Measurements from ENCODE around the gene UBASH3B.

UBASH3B gene

GRCh38 chr11:122803716-122804115 is 148.2 kb downstream of the UBASH3B start:
- no peak for DNase-seq (ENCODE audit: extremely low read depth, low read depth)
- no peak for TF ChIP-seq CTCF (IDR thresholded peaks at IDR 0.05; ENCODE audit: low read depth, low read length)

- no peak for TF ChIP-seq CTCF (IDR thresholded peaks at IDR 0.05; ENCODE audit: low read depth, low read length)
- DNase-seq (ENCODE audit: extremely low read depth, low read depth): no peak
These were observed 148.6 kb downstream of the UBASH3B start for GRCh38 chr11:122804161-122804560.

GRCh38 chr11:122804796-122805195 is 149.3 kb downstream of the UBASH3B start:
- DNase-seq (ENCODE audit: extremely low read depth, low read depth): no peak
- no peak for TF ChIP-seq CTCF (IDR thresholded peaks at IDR 0.05; ENCODE audit: low read depth, low read length)

GRCh38 chr11:122807731-122808477 is 152.4 kb downstream of the UBASH3B start:
- DNase-seq (ENCODE audit: extremely low read depth, low read depth): no peak
- no peak for TF ChIP-seq CTCF (IDR thresholded peaks at IDR 0.05; ENCODE audit: low read depth, low read length)

GRCh38 chr11:122808478-122808869 is 153.0 kb downstream of the UBASH3B start:
- no peak; the same call in 1 of the 2 replicates for TF ChIP-seq CTCF (IDR thresholded peaks at IDR 0.05; ENCODE audit: low read depth, low read length)
- DNase-seq (ENCODE audit: extremely low read depth, low read depth): no peak

- DNase-seq (ENCODE audit: extremely low read depth, low read depth): no peak
- TF ChIP-seq CTCF (IDR thresholded peaks at IDR 0.05; ENCODE audit: low read depth, low read length): no peak
These were observed 154.3 kb downstream of the UBASH3B start for GRCh38 chr11:122809866-122810265.

GRCh38 chr11:122811721-122812120 is 156.2 kb downstream of the UBASH3B start:
- no peak for TF ChIP-seq CTCF (IDR thresholded peaks at IDR 0.05; ENCODE audit: low read depth, low read length)
- no peak for DNase-seq (ENCODE audit: extremely low read depth, low read depth)
